Keratinocyte (primary cell): ENCODE results near the gene IDI1.

ENCODE experiments used
- CTCF ChIP-seq, 3 experiments: IDR thresholded peaks in 1 of 3; conservative IDR thresholded peaks in 1 of 3; optimal IDR thresholded peaks in 1 of 3; 2 replicates in 2 of 3; 3 replicates in 1 of 3; pipeline versions ENCODE3 to v1.5.1; 2011; ENCODE audit warnings: low read length in 3 of 3, mild to moderate bottlenecking in 3 of 3, moderate library complexity in 2 of 3, control low read depth in 1 of 3, inconsistent platforms in 1 of 3; ENCODE audit not compliant: insufficient read depth in 2 of 3; ENCODE audit errors: extremely low read depth in 1 of 3
- EZH2 ChIP-seq: IDR thresholded peaks from one replicate; pipeline ENCODE4 v1.6.1; 2012; ENCODE audit warnings: inconsistent platforms, mild to moderate bottlenecking, low read length, moderate library complexity

- TF ChIP-seq EZH2 (no peak), CTCF (optimal IDR thresholded peaks at IDR 0.05 in 1 of 3, IDR thresholded peaks at IDR 0.05 in 1 of 3, conservative IDR thresholded peaks at IDR 0.05 in 1 of 3; ENCODE audit: extremely low read depth in 1 of 3, insufficient read depth in 2 of 3, low read length in 3 of 3) (no peak)
Measured at GRCh38 chr10:1019362-1019761, 29.6 kb downstream of the IDI1 start.
